Measurements from ENCODE around the gene BANF2. TPM values are rescaled to one million over a fixed set of nuclear protein-coding genes. Genes with fewer than 3 reads are reported as not detected.

BANF2 gene
- total RNA-seq, 1 experiment from 2014 or later = not detected

GRCh38 chr20:17749978-17750721 lies 50.4 kb downstream of the BANF2 start:
- Mint-ChIP-seq H3K9me3 (peaks cover 7 to 11% of the 10 kb centered on the region in 2 experiments; a peak in 4 of 5 replicates), H3K27ac (no peak overlapping the region)

More at GRCh38 chr20:17749978-17750721, 50.4 kb downstream of the BANF2 start:
- H2BK15ac ChIP-seq (ENCODE audit: low read depth, low read length) = no peak overlapping the region
- no peak overlapping the region for H3K14ac ChIP-seq (ENCODE audit: insufficient read depth, low read length)
- H4K5ac ChIP-seq (ENCODE audit: insufficient read length, low read depth, low read length) = no peak overlapping the region
- no peak overlapping the region for H4K8ac ChIP-seq (replicated peaks; ENCODE audit: insufficient read length, low read depth, low read length)
- H3K18ac ChIP-seq (ENCODE audit: insufficient read length, low read depth, low read length) = no peak overlapping the region
- no peak overlapping the region for H2AFZ ChIP-seq (ENCODE audit: low read length)
- H2BK120ac ChIP-seq (ENCODE audit: low read depth, low read length, poor library complexity, severe bottlenecking) = no peak overlapping the region
- no peaks in the 10 kb centered on the region for H3K23me2 ChIP-seq (ENCODE audit: insufficient read length, low read depth, low read length, poor library complexity, severe bottlenecking)
- no peak overlapping the region for H3K56ac ChIP-seq (ENCODE audit: insufficient read length, low read depth, low read length)
- H3K79me2 ChIP-seq (ENCODE audit: insufficient read depth, low read length) = no peaks in the 10 kb centered on the region
- no peak overlapping the region for H3K4me3 Mint-ChIP-seq
- H3K4ac ChIP-seq (ENCODE audit: low read depth, low read length) = no peak overlapping the region
- no peaks in the 10 kb centered on the region for H3K79me1 ChIP-seq (ENCODE audit: insufficient read depth, low read depth, low read length, poor library complexity, severe bottlenecking)
- H3K23ac ChIP-seq (ENCODE audit: insufficient read length, low read depth, low read length) = no peak overlapping the region
- WGBS (ENCODE audit: extremely low coverage, insufficient read length, low lambda C conversion rate) = no CpG with 5 or more reads among the region's 15 CpGs
- H3K9me3 ChIP-seq (ENCODE audit: control insufficient read depth, low read depth, low read length) = no peaks in the 10 kb centered on the region
- H2BK5ac ChIP-seq (ENCODE audit: insufficient read length, low read length) = no peak overlapping the region
- H3K27me3 Mint-ChIP-seq (ENCODE audit: low read depth) = peaks cover 17% of the 10 kb centered on the region
- peaks cover 0 to 7% (median 0%) of the 10 kb centered on the region in 3 experiments; a peak in 4 of 7 replicates for H3K36me3 Mint-ChIP-seq (ENCODE audit: insufficient read depth in 1 of 3, low read depth in 3 of 3)
- H3K27me3 ChIP-seq (ENCODE audit: insufficient read depth, low read length) = no peaks in the 10 kb centered on the region
- H3K9ac ChIP-seq (ENCODE audit: extremely low read depth, insufficient read length, low read length) = no peak overlapping the region
- H2BK12ac ChIP-seq (ENCODE audit: insufficient read length, low read depth, low read length) = no peak overlapping the region
- TF ChIP-seq CTCF (conservative IDR thresholded peaks at IDR 0.05) = no peak
- no peak overlapping the region for H4K91ac ChIP-seq (ENCODE audit: insufficient read length, low read depth, low read length)
- no peak overlapping the region for H3K4me2 ChIP-seq (ENCODE audit: insufficient read depth, insufficient read length, low read length)
- DNase-seq = no peak
- no peak overlapping the region for H2AK5ac ChIP-seq (ENCODE audit: insufficient read length, low read length)
- no peak overlapping the region for H2BK20ac ChIP-seq (ENCODE audit: low read depth, low read length, poor library complexity, severe bottlenecking)
- no peak overlapping the region for H3K27ac ChIP-seq (ENCODE audit: insufficient read length, low read depth, low read length)
- peaks cover 45% of the 10 kb centered on the region in 2 experiments for H3K4me1 Mint-ChIP-seq
- no peaks in the 10 kb centered on the region for H4K20me1 ChIP-seq (ENCODE audit: control insufficient read depth, insufficient read depth, insufficient read length)
- H3K4me1 ChIP-seq (ENCODE audit: insufficient read depth, low read length) = peaks cover 3% of the 10 kb centered on the region; the same call in 1 of the 2 replicates
- no peak overlapping the region for H3T11ph ChIP-seq (ENCODE audit: low read length)
